Femur (tissue), 1 donor: ENCODE data around the gene FETUB.
"Not testable (repeated sequence)": the region's sequence is repeated elsewhere in the genome, so short reads cannot be mapped to it uniquely, and the experiment has no call there.

Source experiments
- DNase-seq: peaks from one replicate; pipeline ENCODE4 v3.0.0-alpha.2; 2017

The FETUB gene

GRCh38 chr3:186683979-186684378 is 43.8 kb downstream of the FETUB start:
- DNase-seq: no peak

- DNase-seq: not testable (repeated sequence)
Observed at GRCh38 chr3:186686475-186686874, 46.3 kb downstream of the FETUB start.

- no peak for DNase-seq
Observed at GRCh38 chr3:186687120-186687651, 47.0 kb downstream of the FETUB start.

- DNase-seq: not testable (repeated sequence)
Observed at GRCh38 chr3:186690304-186690703, 50.1 kb downstream of the FETUB start.

GRCh38 chr3:186691676-186692075 is 51.5 kb downstream of the FETUB start:
- no peak for DNase-seq

- DNase-seq: no peak
Observed at GRCh38 chr3:186693843-186694242, 53.6 kb downstream of the FETUB start.

- no peak for DNase-seq
Observed at GRCh38 chr3:186694288-186695032, 54.3 kb downstream of the FETUB start.

- no peak for DNase-seq
Observed at GRCh38 chr3:186696522-186696921, 56.3 kb downstream of the FETUB start.

GRCh38 chr3:186697510-186697909 is 57.3 kb downstream of the FETUB start:
- no peak for DNase-seq

- DNase-seq: no peak
Observed at GRCh38 chr3:186700267-186700666, 60.1 kb downstream of the FETUB start.

GRCh38 chr3:186702451-186702850 is 62.3 kb downstream of the FETUB start:
- not testable (repeated sequence) for DNase-seq
